Astrocyte (in vitro differentiated cells and primary cell): ENCODE results near the gene PACRG. TPM values are rescaled to one million over a fixed set of nuclear protein-coding genes. Genes with fewer than 3 reads are reported as not detected.

Source experiments
- DNase-seq: peaks from one replicate; pipeline ENCODE4 v3.0.0-alpha.2; 2010; ENCODE audit warnings: low read depth
- FAIRE-seq: peaks from 2 replicates; lab custom pipeline; 2011; peaks lifted over from hg19 to GRCh38; lab: Jason Lieb, UNC
- H2AFZ ChIP-seq: 2 replicates; pipeline ENCODE4 v1.6.0; 2012; ENCODE audit warnings: low read depth, low read length, inconsistent platforms
- H3K27ac ChIP-seq: 2 replicates; pipeline ENCODE4 v1.5.1; 2011; ENCODE audit warnings: low read depth, low read length, inconsistent platforms
- H3K27me3 ChIP-seq: 2 replicates; pipeline ENCODE4 v1.6.0; 2011; ENCODE audit warnings: low read length, inconsistent platforms; ENCODE audit not compliant: insufficient read depth
- H3K36me3 ChIP-seq: 2 replicates; pipeline ENCODE4 v1.5.1; 2011; ENCODE audit warnings: low read length, inconsistent platforms; ENCODE audit not compliant: insufficient read depth
- H3K4me1 ChIP-seq: 2 replicates; pipeline ENCODE4 v1.5.1; 2011; ENCODE audit warnings: low read length, inconsistent platforms; ENCODE audit not compliant: insufficient read depth
- H3K4me2 ChIP-seq: 2 replicates; pipeline ENCODE4 v1.6.0; 2012; ENCODE audit warnings: low read length, inconsistent platforms
- H3K4me3 ChIP-seq: 2 replicates; pipeline ENCODE4 v1.5.1; 2011; ENCODE audit warnings: low read depth, mild to moderate bottlenecking, low read length, inconsistent platforms; ENCODE audit not compliant: insufficient read depth
- H3K79me2 ChIP-seq: 2 replicates; pipeline ENCODE4 v1.6.0; 2012; ENCODE audit warnings: mild to moderate bottlenecking, low read length, inconsistent platforms; ENCODE audit not compliant: insufficient read depth
- H3K9ac ChIP-seq: 2 replicates; pipeline ENCODE4 v1.6.0; 2012; ENCODE audit warnings: mild to moderate bottlenecking, low read length, inconsistent platforms
- H3K9me3 ChIP-seq: 2 replicates; pipeline ENCODE4 v1.5.1; 2012; ENCODE audit warnings: low read depth, mild to moderate bottlenecking, low read length, inconsistent platforms; ENCODE audit not compliant: insufficient read depth
- H4K20me1 ChIP-seq: 2 replicates; pipeline ENCODE4 v1.6.0; 2012; ENCODE audit warnings: low read length, inconsistent platforms; ENCODE audit not compliant: insufficient read depth
- H3K27ac Mint-ChIP-seq: one replicate; pipeline ENCODE4 v1.8.0; 2021; ENCODE audit warnings: mild to moderate bottlenecking, mixed read lengths; ENCODE audit not compliant: unreplicated experiment
- H3K27me3 Mint-ChIP-seq: one replicate; pipeline ENCODE4 v1.8.0; 2021; ENCODE audit warnings: low read depth, mixed read lengths; ENCODE audit not compliant: unreplicated experiment
- H3K36me3 Mint-ChIP-seq: one replicate; pipeline ENCODE4 v1.8.0; 2021; ENCODE audit warnings: low read depth, mixed read lengths; ENCODE audit not compliant: unreplicated experiment
- H3K4me1 Mint-ChIP-seq: one replicate; pipeline ENCODE4 v1.8.0; 2021; ENCODE audit warnings: low read depth, mixed read lengths; ENCODE audit not compliant: unreplicated experiment
- H3K4me3 Mint-ChIP-seq: one replicate; pipeline ENCODE4 v1.8.0; 2021; ENCODE audit warnings: mild to moderate bottlenecking, moderate library complexity, mixed read lengths; ENCODE audit not compliant: unreplicated experiment
- H3K9me3 Mint-ChIP-seq: one replicate; pipeline ENCODE4 v1.8.0; 2021; ENCODE audit warnings: mild to moderate bottlenecking, mixed read lengths; ENCODE audit not compliant: unreplicated experiment
- CTCF ChIP-seq: IDR thresholded peaks from 2 replicates; pipeline ENCODE4 v1.5.1; 2011; ENCODE audit warnings: low read depth, mild to moderate bottlenecking, inconsistent platforms, low read length, moderate library complexity; ENCODE audit not compliant: insufficient read depth
- EZH2 ChIP-seq: IDR thresholded peaks from 2 replicates; pipeline ENCODE4 v1.6.1; 2012; ENCODE audit warnings: mild to moderate bottlenecking, low read length, inconsistent platforms; ENCODE audit not compliant: insufficient read depth
- total RNA-seq: library from RNA; stranded (reverse); gene quantifications from 2 replicates; pipeline ENCODE4 v1.2.1, GENCODE V29; 2021

PACRG gene
- total RNA-seq, 1 donor from 2014 or later, result not detected

- no peak overlapping the region for H3K4me2 ChIP-seq
- no peaks in the 10 kb centered on the region for H3K36me3 ChIP-seq
- no peak overlapping the region for H2AFZ ChIP-seq
- no peaks in the 10 kb centered on the region for H4K20me1 ChIP-seq
- no peaks in the 10 kb centered on the region for H3K27me3 ChIP-seq
- no peak overlapping the region for H3K27ac ChIP-seq
- TF ChIP-seq EZH2 (no peak), CTCF (peak; percentile 43)
- FAIRE-seq (no peak), DNase-seq (no peak)
- no peaks in the 10 kb centered on the region for H3K9me3 ChIP-seq
- H3K9ac ChIP-seq, result no peak overlapping the region
- no peaks in the 10 kb centered on the region for H3K27me3 Mint-ChIP-seq
- no peak overlapping the region for H3K4me3 ChIP-seq
- no peaks in the 10 kb centered on the region for H3K79me2 ChIP-seq
- H3K4me1 Mint-ChIP-seq, result no peaks in the 10 kb centered on the region
- H3K27ac Mint-ChIP-seq, result no peak overlapping the region
- H3K4me3 Mint-ChIP-seq, result no peak overlapping the region
- H3K4me1 ChIP-seq, result no peaks in the 10 kb centered on the region
- no peaks in the 10 kb centered on the region for H3K36me3 Mint-ChIP-seq
- H3K9me3 Mint-ChIP-seq, result peaks cover 8% of the 10 kb centered on the region
These were observed 442.6 kb downstream of the PACRG start for GRCh38 chr6:163170294-163170883.

- H3K9ac ChIP-seq, result no peak overlapping the region
- DNase-seq (no peak), FAIRE-seq (no peak)
- H3K36me3 Mint-ChIP-seq, result no peaks in the 10 kb centered on the region
- no peak overlapping the region for H3K27ac Mint-ChIP-seq
- no peak overlapping the region for H3K27ac ChIP-seq
- H3K27me3 Mint-ChIP-seq, result peaks cover 4% of the 10 kb centered on the region
- no peaks in the 10 kb centered on the region for H3K36me3 ChIP-seq
- no peak overlapping the region for H3K4me3 ChIP-seq
- no peaks in the 10 kb centered on the region for H3K4me1 ChIP-seq
- no peaks in the 10 kb centered on the region for H3K4me1 Mint-ChIP-seq
- H2AFZ ChIP-seq, result no peak overlapping the region
- H3K9me3 Mint-ChIP-seq, result peaks cover 5% of the 10 kb centered on the region
- H3K27me3 ChIP-seq, result no peaks in the 10 kb centered on the region
- H3K4me2 ChIP-seq, result no peak overlapping the region
- no peaks in the 10 kb centered on the region for H3K9me3 ChIP-seq
- no peaks in the 10 kb centered on the region for H4K20me1 ChIP-seq
- no peaks in the 10 kb centered on the region for H3K79me2 ChIP-seq
- TF ChIP-seq CTCF (no peak), EZH2 (no peak)
- no peak overlapping the region for H3K4me3 Mint-ChIP-seq
These were observed 446.0 kb downstream of the PACRG start for GRCh38 chr6:163173741-163174140.

- Histone ChIP-seq H3K27ac (no peak overlapping the region), H3K9ac (no peak overlapping the region), H3K79me2 (no peaks in the 10 kb centered on the region), H3K4me1 (no peaks in the 10 kb centered on the region), H3K4me2 (no peak overlapping the region), H4K20me1 (no peaks in the 10 kb centered on the region), H2AFZ (no peak overlapping the region), H3K36me3 (no peaks in the 10 kb centered on the region), H3K9me3 (no peaks in the 10 kb centered on the region), H3K27me3 (no peaks in the 10 kb centered on the region), H3K4me3 (no peak overlapping the region)
- DNase-seq (no peak), FAIRE-seq (no peak)
- Mint-ChIP-seq H3K36me3 (no peaks in the 10 kb centered on the region), H3K4me1 (no peaks in the 10 kb centered on the region), H3K27me3 (peaks cover 5% of the 10 kb centered on the region), H3K4me3 (no peak overlapping the region), H3K27ac (no peak overlapping the region), H3K9me3 (no peaks in the 10 kb centered on the region)
- TF ChIP-seq EZH2, result no peak
- TF ChIP-seq CTCF, result no peak
These were observed 447.5 kb downstream of the PACRG start for GRCh38 chr6:163175301-163175700.
